Iris pigment epithelial cell (primary cell): Measurements from ENCODE around the gene CALML4.

Experiments
- DNase-seq: peaks from one replicate; pipeline ENCODE4 v3.0.0-alpha.2; 2011; ENCODE audit warnings: low read depth

The CALML4 gene

GRCh38 chr15:68143785-68144184, 61.3 kb downstream of the CALML4 start:
- no peak for DNase-seq

GRCh38 chr15:68143129-68143528, 62.0 kb downstream of the CALML4 start:
- no peak for DNase-seq
